Osteoblast (primary cell): ENCODE results near the gene COX5B. TPM values are rescaled to one million over a fixed set of nuclear protein-coding genes. Genes with fewer than 3 reads are reported as not detected.

ENCODE experiments used
- DNase-seq: peaks from one replicate; pipeline ENCODE4 v3.0.0; 2011; ENCODE audit warnings: low spot score, mixed read lengths; ENCODE audit not compliant: insufficient read length; ENCODE audit errors: missing footprints
- H2AFZ ChIP-seq: 2 replicates; pipeline ENCODE4 v1.6.0; 2011; ENCODE audit warnings: mild to moderate bottlenecking, low read length
- H3K27ac ChIP-seq: 2 replicates; pipeline ENCODE4 v1.5.1; 2011; ENCODE audit warnings: mild to moderate bottlenecking, low read depth, low read length, moderate library complexity
- H3K27me3 ChIP-seq: 2 replicates; pipeline ENCODE4 v1.6.0; 2012; ENCODE audit warnings: mild to moderate bottlenecking, control low read depth, inconsistent platforms, low read length, moderate library complexity; ENCODE audit not compliant: insufficient read depth
- H3K36me3 ChIP-seq: 2 replicates; pipeline ENCODE4 v1.5.1; 2011; ENCODE audit warnings: mild to moderate bottlenecking, low read length, control low read depth, moderate library complexity; ENCODE audit not compliant: insufficient read depth
- H3K4me1 ChIP-seq: 2 replicates; pipeline ENCODE4 v1.5.1; 2011; ENCODE audit warnings: mild to moderate bottlenecking, low read length, control low read depth, moderate library complexity; ENCODE audit not compliant: insufficient read depth
- H3K4me2 ChIP-seq: 2 replicates; pipeline ENCODE4 v1.6.0; 2011; ENCODE audit warnings: mild to moderate bottlenecking, low read length; ENCODE audit not compliant: insufficient read depth
- H3K4me3 ChIP-seq: fragments of 200-600 bp; sonication (generic); 3 replicates; pipeline ENCODE4 v1.5.1; 2012; ENCODE audit warnings: mild to moderate bottlenecking, low read length, inconsistent platforms; ENCODE audit not compliant: insufficient read depth
- H3K79me2 ChIP-seq: 2 replicates; pipeline ENCODE4 v1.6.0; 2012; ENCODE audit warnings: mild to moderate bottlenecking, low read length, control low read depth, inconsistent platforms; ENCODE audit not compliant: insufficient read depth
- H3K9me3 ChIP-seq: 2 replicates; pipeline ENCODE4 v1.5.1; 2011; ENCODE audit warnings: low read depth, low read length, control low read depth
- H4K20me1 ChIP-seq: 2 replicates; pipeline ENCODE4 v1.6.0; 2012; ENCODE audit warnings: mild to moderate bottlenecking, low read length, control low read depth; ENCODE audit not compliant: insufficient read depth
- CTCF ChIP-seq: IDR thresholded peaks from 2 replicates; pipeline ENCODE4 v1.5.1; 2011; ENCODE audit warnings: mild to moderate bottlenecking, low read depth, low read length, moderate library complexity; ENCODE audit errors: extremely low read depth
- total RNA-seq: library from RNA; depleted of rRNA; stranded (reverse); fragments of >200 nt; gene quantifications from 2 replicates; pipeline ENCODE4 v1.2.3, GENCODE V29; 2012

Gene COX5B
- total RNA-seq, 1 donor: 214 TPM

- H3K27me3 ChIP-seq: no peaks in the 10 kb centered on the region
- H2AFZ ChIP-seq: no peak overlapping the region
- H3K4me1 ChIP-seq: peaks cover 27% of the 10 kb centered on the region
- H3K27ac ChIP-seq: peak overlapping the region; percentile 91
- no peaks in the 10 kb centered on the region for H3K9me3 ChIP-seq
- no peak for DNase-seq
- H3K79me2 ChIP-seq: peaks cover 41% of the 10 kb centered on the region
- H4K20me1 ChIP-seq: peaks cover 27% of the 10 kb centered on the region
- peaks cover 27% of the 10 kb centered on the region for H3K36me3 ChIP-seq
- TF ChIP-seq CTCF: no peak
- peak overlapping the region; percentile 91 for H3K4me2 ChIP-seq
- H3K4me3 ChIP-seq: peak overlapping the region; percentile 72
Observed at GRCh38 chr2:97662386-97662894, 16.6 kb downstream of the COX5B start.

GRCh38 chr2:97662895-97663625 is 17.2 kb downstream of the COX5B start:
- peak overlapping the region; percentile 91 for H3K4me2 ChIP-seq
- H4K20me1 ChIP-seq: peaks cover 27% of the 10 kb centered on the region
- H3K27me3 ChIP-seq: no peaks in the 10 kb centered on the region
- DNase-seq: peak; percentile 98
- H3K36me3 ChIP-seq: peaks cover 21% of the 10 kb centered on the region
- H3K9me3 ChIP-seq: no peaks in the 10 kb centered on the region
- peak overlapping the region; percentile 64 for H2AFZ ChIP-seq
- H3K79me2 ChIP-seq: peaks cover 41% of the 10 kb centered on the region
- peaks cover 27% of the 10 kb centered on the region for H3K4me1 ChIP-seq
- H3K27ac ChIP-seq: peak overlapping the region; percentile 91
- no peak for TF ChIP-seq CTCF
- peak overlapping the region; percentile 72 for H3K4me3 ChIP-seq

GRCh38 chr2:97663626-97663961 is 17.7 kb downstream of the COX5B start:
- no peaks in the 10 kb centered on the region for H3K27me3 ChIP-seq

More at GRCh38 chr2:97663626-97663961, 17.7 kb downstream of the COX5B start:
- Histone ChIP-seq H3K4me3 (peak overlapping the region; percentile 72), H3K4me1 (peaks cover 27% of the 10 kb centered on the region), H3K4me2 (peak overlapping the region; percentile 91), H2AFZ (peak overlapping the region; percentile 64), H4K20me1 (peaks cover 27% of the 10 kb centered on the region), H3K79me2 (peaks cover 39% of the 10 kb centered on the region), H3K9me3 (no peaks in the 10 kb centered on the region), H3K27ac (peak overlapping the region; percentile 91), H3K36me3 (peaks cover 17% of the 10 kb centered on the region)
- no peak for TF ChIP-seq CTCF
- DNase-seq: no peak
